Left hindlimb (tissue), 1 donor: ENCODE measurements around the gene CFAP91.

Experiments used
- DNase-seq: peaks from one replicate; pipeline ENCODE4 v3.0.0-alpha.2; 2018

CFAP91 gene

DNA sequence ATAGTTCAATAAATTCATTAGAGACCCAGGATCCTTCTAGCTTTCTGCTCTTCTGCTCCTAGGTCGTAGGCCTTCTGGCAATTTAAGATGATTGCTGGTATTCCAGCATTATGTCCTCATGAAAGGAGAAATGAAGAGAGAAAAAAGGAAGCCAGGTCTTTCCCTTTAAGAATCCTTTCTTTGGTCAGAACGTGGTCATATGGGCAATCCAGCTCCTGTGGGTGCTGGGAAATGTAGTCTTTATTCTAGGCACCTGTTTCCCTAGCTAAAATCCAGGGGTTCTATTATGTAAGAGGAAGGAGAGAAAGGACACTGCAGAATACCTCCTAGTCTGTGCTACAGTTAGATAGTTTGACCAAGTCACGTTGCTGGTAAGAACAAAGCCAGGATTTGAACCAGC is 43.6 kb downstream of the CFAP91 start:
- DNase-seq, result no peak

DNA sequence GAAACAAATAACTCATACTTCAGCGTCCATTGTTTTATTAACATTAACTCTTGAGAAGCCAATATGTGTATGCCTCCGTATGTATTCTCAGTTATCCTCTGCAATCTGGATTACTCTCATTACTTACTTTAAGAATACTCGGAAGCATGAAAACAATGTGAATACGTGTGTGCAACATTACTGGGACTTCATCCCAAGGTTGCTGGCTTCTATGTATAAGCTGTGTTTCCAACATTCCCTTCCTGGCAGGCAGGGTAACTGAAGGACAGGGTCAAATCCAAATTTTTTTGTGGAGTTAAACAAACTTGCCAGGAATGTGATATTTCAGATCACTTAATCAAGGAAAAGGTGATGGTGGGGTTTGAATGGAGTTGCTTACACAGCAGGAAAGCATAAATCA is 44.5 kb downstream of the CFAP91 start:
- no peak for DNase-seq

- no peak for DNase-seq
Observed at GRCh38 chr3:119748991-119749390, 46.2 kb downstream of the CFAP91 start.

- no peak for DNase-seq
Observed at GRCh38 chr3:119751423-119751822, 48.6 kb downstream of the CFAP91 start.
